GM23338 (cell line): ENCODE data around the gene ZNF581. TPM values are rescaled to one million over a fixed set of nuclear protein-coding genes. Genes with fewer than 3 reads are reported as not detected.

Source experiments
- ATAC-seq: fragments of 200-7000 bp; cut with Tn5 transposase; 3 replicates; pipeline ENCODE4 v1.9.1; 2020
- DNase-seq: peaks from one replicate; pipeline ENCODE4 v3.0.0-alpha.2; 2015; ENCODE audit warnings: low spot score
- H2AFZ ChIP-seq: fragments of 200-600 bp; sonication (generic); 2 replicates; pipeline ENCODE4 v1.8.0; 2016; ENCODE audit warnings: antibody characterized with exemption, mild to moderate bottlenecking, moderate library complexity
- H3F3A ChIP-seq: fragments of 200-600 bp; sonication (generic); replicated peaks from 2 replicates; pipeline ENCODE4 v1.8.0; 2017; ENCODE audit warnings: antibody characterized with exemption, mixed run types, low read depth
- H3K27ac ChIP-seq: fragments of 200-600 bp; sonication (generic); 2 replicates; pipeline ENCODE4 v1.6.1; 2016; ENCODE audit warnings: low read depth
- H3K27me3 ChIP-seq: fragments of 200-600 bp; sonication (generic); 2 replicates; pipeline ENCODE4 v1.8.0; 2016; ENCODE audit warnings: mild to moderate bottlenecking, mixed run types, moderate library complexity; ENCODE audit not compliant: insufficient read depth
- H3K36me3 ChIP-seq: fragments of 200-600 bp; sonication (generic); 2 replicates; pipeline ENCODE4 v1.8.0; 2016; ENCODE audit warnings: mild to moderate bottlenecking; ENCODE audit not compliant: insufficient read depth
- H3K4me1 ChIP-seq: fragments of 200-600 bp; sonication (generic); 2 replicates; pipeline ENCODE4 v1.8.0; 2016; ENCODE audit warnings: mild to moderate bottlenecking, moderate library complexity; ENCODE audit not compliant: insufficient read depth
- H3K4me2 ChIP-seq: fragments of 200-600 bp; sonication (generic); 2 replicates; pipeline ENCODE4 v1.7.1; 2017; ENCODE audit warnings: mixed run types
- H3K4me3 ChIP-seq: fragments of 200-600 bp; sonication (generic); 2 replicates; pipeline ENCODE4 v1.6.1; 2016; ENCODE audit warnings: mixed run types
- H3K79me2 ChIP-seq: fragments of 200-600 bp; sonication (generic); replicated peaks from 2 replicates; pipeline ENCODE4 v1.8.0; 2017; ENCODE audit warnings: mild to moderate bottlenecking; ENCODE audit not compliant: insufficient read depth
- H3K9me2 ChIP-seq: fragments of 200-600 bp; sonication (generic); 2 replicates; pipeline ENCODE4 v1.8.0; 2017; ENCODE audit not compliant: insufficient read depth
- H4K20me1 ChIP-seq: fragments of 200-600 bp; sonication (generic); replicated peaks from 2 replicates; pipeline ENCODE4 v1.8.0; 2017; ENCODE audit warnings: mild to moderate bottlenecking; ENCODE audit not compliant: insufficient read depth
- H3K27ac Mint-ChIP-seq: 2 replicates; pipeline ENCODE4 v1.8.0; 2020; ENCODE audit warnings: inconsistent platforms, mild to moderate bottlenecking, moderate library complexity, mixed read lengths
- H3K27me3 Mint-ChIP-seq: 3 replicates; pipeline ENCODE4 v1.8.0; 2022; ENCODE audit warnings: low read depth, mild to moderate bottlenecking, moderate library complexity, mixed read lengths, inconsistent platforms; ENCODE audit not compliant: insufficient read depth, poor library complexity
- H3K36me3 Mint-ChIP-seq: 3 replicates; pipeline ENCODE4 v1.8.0; 2021; ENCODE audit warnings: low read depth, mild to moderate bottlenecking, inconsistent platforms, moderate library complexity, mixed read lengths
- H3K4me1 Mint-ChIP-seq: 3 replicates; pipeline ENCODE4 v1.8.0; 2020; ENCODE audit warnings: mild to moderate bottlenecking, inconsistent platforms, mixed read lengths
- H3K4me3 Mint-ChIP-seq: 3 replicates; pipeline ENCODE4 v1.8.0; 2021; ENCODE audit warnings: moderate library complexity, mild to moderate bottlenecking, inconsistent platforms, mixed read lengths
- H3K9me3 Mint-ChIP-seq: 3 replicates; pipeline ENCODE4 v1.8.0; 2020; ENCODE audit warnings: moderate library complexity, mild to moderate bottlenecking, inconsistent platforms, mixed read lengths
- EZH2phosphoT487 ChIP-seq: fragments of 200-600 bp; sonication (generic); IDR thresholded peaks from one replicate; pipeline ENCODE4 v1.8.1; 2018; ENCODE audit warnings: antibody characterized with exemption; ENCODE audit not compliant: unreplicated experiment
- JUNB ChIP-seq: IDR thresholded peaks from one replicate; pipeline ENCODE4 v1.6.1; 2016; ENCODE audit warnings: antibody characterized with exemption; ENCODE audit not compliant: unreplicated experiment
- STAT1 ChIP-seq: IDR thresholded peaks from one replicate; pipeline ENCODE4 v1.6.1; 2016; ENCODE audit warnings: antibody characterized with exemption; ENCODE audit not compliant: unreplicated experiment
- ZNF331 ChIP-seq: fragments of 250-450 bp; sonication (Bioruptor Pico); IDR thresholded peaks from 2 replicates; pipeline ENCODE4 v1.5.0; 2020; ENCODE audit warnings: low read depth, mild to moderate bottlenecking, moderate library complexity
- ZNF462 ChIP-seq: fragments of 250-450 bp; sonication (Bioruptor Pico); IDR thresholded peaks from 2 replicates; pipeline ENCODE4 v1.5.0; 2020; ENCODE audit warnings: mild to moderate bottlenecking, moderate library complexity
- polyA plus RNA-seq: library from polyadenylated mRNA; unstranded; fragments of >200 nt; fragmentation: Nextera tagmentation; extraction: Ambion mirVana; gene quantifications from 2 replicates; pipeline ENCODE4 v1.2.1, GENCODE V29; 2016
- total RNA-seq: library from RNA; depleted of rRNA; stranded (reverse); fragments of >200 nt; shearing (Covaris generic); gene quantifications from 2 replicates; pipeline ENCODE4 v1.2.3, GENCODE V29; 2014

Gene ZNF581
- total and polyA plus RNA-seq, 2 experiments from 2014 or later = 48.5 to 87.6 TPM

GRCh38 chr19:55650602-55651230 lies 7.3 kb downstream of the ZNF581 start (continued):
- no peak for TF ChIP-seq STAT1
- no peak for TF ChIP-seq JUNB
- TF ChIP-seq ZNF462 = no peak
- TF ChIP-seq EZH2phosphoT487 = no peak

GRCh38 chr19:55651236-55651635 lies 7.8 kb downstream of the ZNF581 start:
- H3K27ac Mint-ChIP-seq = no peak overlapping the region
- H3K4me1 ChIP-seq = peaks cover 4% of the 10 kb centered on the region; the same call in 1 of the 2 replicates
- H3K4me2 ChIP-seq = no peak overlapping the region; the same call in 1 of the 2 replicates
- ATAC-seq (no peak), DNase-seq (no peak)
- H2AFZ ChIP-seq = no peak overlapping the region
- peaks cover 17% of the 10 kb centered on the region for H3K79me2 ChIP-seq
- H3K36me3 ChIP-seq = no peaks in the 10 kb centered on the region
- no peak for TF ChIP-seq ZNF331 (CRISPR knock-in tag)
- peak overlapping the region; percentile 100; the same call in 1 of the 2 replicates for H3K4me3 ChIP-seq
- peaks cover 30% of the 10 kb centered on the region for H3K4me1 Mint-ChIP-seq
- H3F3A ChIP-seq = peaks cover 19% of the 10 kb centered on the region
- peaks cover 5% of the 10 kb centered on the region for H4K20me1 ChIP-seq
- H3K4me3 Mint-ChIP-seq = peak overlapping the region; percentile 18; the same call in 1 of the 3 replicates
- H3K36me3 Mint-ChIP-seq = peaks cover 26% of the 10 kb centered on the region
- H3K9me3 Mint-ChIP-seq = no peaks in the 10 kb centered on the region; the same call in 2 of the 3 replicates
- no peaks in the 10 kb centered on the region for H3K27me3 ChIP-seq
- peaks cover 43% of the 10 kb centered on the region for H3K27me3 Mint-ChIP-seq
- no peak overlapping the region for H3K27ac ChIP-seq
- no peaks in the 10 kb centered on the region for H3K9me2 ChIP-seq
